H9 (cell line): ENCODE data around the gene FGFR3. TPM values are rescaled to one million over a fixed set of nuclear protein-coding genes. Genes with fewer than 3 reads are reported as not detected.
A peak's percentile ranks its signal among the peaks of the same experiment; 100 is the strongest.

Experiments
- DNase-seq: peaks from one replicate; pipeline ENCODE4 v3.0.0-alpha.2; 2017
- H2AFZ ChIP-seq: one replicate; pipeline ENCODE4 v1.6.1; 2013; ENCODE audit warnings: mild to moderate bottlenecking, low read length, control low read depth, moderate library complexity
- H2AK5ac ChIP-seq: 2 replicates; pipeline ENCODE4 v1.6.1; 2013; ENCODE audit warnings: low read length, control low read depth, mixed read lengths; ENCODE audit not compliant: insufficient read length
- H2BK120ac ChIP-seq: one replicate; pipeline ENCODE4 v1.6.1; 2013; ENCODE audit warnings: low read depth, mild to moderate bottlenecking, low read length, control low read depth, inconsistent platforms; ENCODE audit not compliant: poor library complexity, severe bottlenecking
- H2BK12ac ChIP-seq: 2 replicates; pipeline ENCODE4 v1.6.1; 2013; ENCODE audit warnings: low read length, control low read depth, mixed read lengths, low read depth; ENCODE audit not compliant: insufficient read length
- H2BK15ac ChIP-seq: 2 replicates; pipeline ENCODE4 v1.6.1; 2013; ENCODE audit warnings: low read depth, low read length, control low read depth
- H2BK20ac ChIP-seq: one replicate; pipeline ENCODE4 v1.6.1; 2013; ENCODE audit warnings: low read depth, mild to moderate bottlenecking, low read length, control low read depth, inconsistent platforms; ENCODE audit not compliant: poor library complexity, severe bottlenecking
- H2BK5ac ChIP-seq: 2 replicates; pipeline ENCODE4 v1.6.1; 2013; ENCODE audit warnings: low read length, control low read depth, mixed read lengths; ENCODE audit not compliant: insufficient read length
- H3K14ac ChIP-seq: 2 replicates; pipeline ENCODE4 v1.6.1; 2013; ENCODE audit warnings: low read length, control low read depth; ENCODE audit not compliant: insufficient read depth
- H3K18ac ChIP-seq: 2 replicates; pipeline ENCODE4 v1.6.1; 2013; ENCODE audit warnings: low read depth, mild to moderate bottlenecking, mixed read lengths, low read length, control low read depth; ENCODE audit not compliant: insufficient read length
- H3K23ac ChIP-seq: 2 replicates; pipeline ENCODE4 v1.6.1; 2013; ENCODE audit warnings: low read length, control low read depth, mixed read lengths, low read depth; ENCODE audit not compliant: insufficient read length
- H3K23me2 ChIP-seq: 2 replicates; pipeline ENCODE4 v1.6.1; 2013; ENCODE audit warnings: low read depth, mild to moderate bottlenecking, mixed read lengths, low read length, control low read depth; ENCODE audit not compliant: insufficient read length, poor library complexity, severe bottlenecking
- H3K27ac ChIP-seq: 2 replicates; pipeline ENCODE4 v1.5.1; 2013; ENCODE audit warnings: low read length, control low read depth, mixed read lengths, low read depth; ENCODE audit not compliant: insufficient read length
- H3K27me3 ChIP-seq: 2 replicates; pipeline ENCODE4 v1.6.1; 2013; ENCODE audit warnings: low read length, control low read depth, inconsistent platforms; ENCODE audit not compliant: insufficient read depth
- H3K4ac ChIP-seq: 2 replicates; pipeline ENCODE4 v1.6.1; 2013; ENCODE audit warnings: low read depth, mild to moderate bottlenecking, control low read depth, inconsistent platforms, low read length, moderate library complexity
- H3K4me1 ChIP-seq: 2 replicates; pipeline ENCODE4 v1.6.1; 2013; ENCODE audit warnings: low read length, control low read depth, inconsistent platforms; ENCODE audit not compliant: insufficient read depth
- H3K4me2 ChIP-seq: 2 replicates; pipeline ENCODE4 v1.6.1; 2013; ENCODE audit warnings: low read length, control low read depth, mixed read lengths; ENCODE audit not compliant: insufficient read length, insufficient read depth
- H3K56ac ChIP-seq: 2 replicates; pipeline ENCODE4 v1.6.1; 2013; ENCODE audit warnings: low read depth, mild to moderate bottlenecking, mixed read lengths, low read length, control low read depth; ENCODE audit not compliant: insufficient read length
- H3K79me1 ChIP-seq: 2 replicates; pipeline ENCODE4 v1.6.1; 2013; ENCODE audit warnings: low read depth, mild to moderate bottlenecking, moderate library complexity, low read length, control low read depth, inconsistent platforms; ENCODE audit not compliant: insufficient read depth, poor library complexity, severe bottlenecking
- H3K79me2 ChIP-seq: 2 replicates; pipeline ENCODE4 v1.6.1; 2013; ENCODE audit warnings: low read length, control low read depth, inconsistent platforms; ENCODE audit not compliant: insufficient read depth
- H3K9ac ChIP-seq: 2 replicates; pipeline ENCODE4 v1.6.1; 2013; ENCODE audit warnings: low read length, control low read depth, mixed read lengths; ENCODE audit not compliant: insufficient read length; ENCODE audit errors: extremely low read depth
- H3K9me3 ChIP-seq: one replicate; pipeline ENCODE4 v1.6.1; 2013; ENCODE audit warnings: low read depth, low read length, inconsistent platforms; ENCODE audit not compliant: control insufficient read depth
- H3T11ph ChIP-seq: one replicate; pipeline ENCODE4 v1.6.1; 2013; ENCODE audit warnings: mild to moderate bottlenecking, low read length, control low read depth, inconsistent platforms
- H4K20me1 ChIP-seq: one replicate; pipeline ENCODE4 v1.6.1; 2013; ENCODE audit not compliant: control insufficient read depth, insufficient read length, insufficient read depth
- H4K5ac ChIP-seq: 2 replicates; pipeline ENCODE4 v1.6.1; 2013; ENCODE audit warnings: low read depth, mild to moderate bottlenecking, mixed read lengths, low read length, control low read depth; ENCODE audit not compliant: insufficient read length
- H4K8ac ChIP-seq: replicated peaks from 2 replicates; pipeline ENCODE4 v1.6.1; 2013; ENCODE audit warnings: low read length, control low read depth, mixed read lengths, low read depth; ENCODE audit not compliant: insufficient read length
- H4K91ac ChIP-seq: 2 replicates; pipeline ENCODE4 v1.6.1; 2013; ENCODE audit warnings: low read depth, mild to moderate bottlenecking, moderate library complexity, mixed read lengths, low read length, control low read depth; ENCODE audit not compliant: insufficient read length
- H3K27ac Mint-ChIP-seq, 3 experiments: 2 replicates in 2 of 3; 3 replicates in 1 of 3; pipeline ENCODE4 v1.8.0; 2020 to 2021; ENCODE audit warnings: mixed read lengths in 3 of 3, mild to moderate bottlenecking in 1 of 3, moderate library complexity in 1 of 3
- H3K27me3 Mint-ChIP-seq: 2 replicates; pipeline ENCODE4 v1.8.0; 2021; ENCODE audit warnings: low read depth, mild to moderate bottlenecking, moderate library complexity, mixed read lengths
- H3K36me3 Mint-ChIP-seq, 3 experiments: 2 replicates in 2 of 3; 3 replicates in 1 of 3; pipeline ENCODE4 v1.8.0; 2020 to 2021; ENCODE audit warnings: low read depth in 3 of 3, mixed read lengths in 3 of 3; ENCODE audit not compliant: insufficient read depth in 1 of 3
- H3K4me1 Mint-ChIP-seq, 2 experiments: 2 replicates each; pipeline ENCODE4 v1.8.0; 2020; ENCODE audit warnings: mixed read lengths in 2 of 2
- H3K4me3 Mint-ChIP-seq, 2 experiments: 2 replicates in 1 of 2; 3 replicates in 1 of 2; pipeline ENCODE4 v1.8.0; 2020 to 2021; ENCODE audit warnings: mild to moderate bottlenecking in 2 of 2, mixed read lengths in 2 of 2, moderate library complexity in 1 of 2
- H3K9me3 Mint-ChIP-seq, 2 experiments: 2 replicates in 1 of 2; 3 replicates in 1 of 2; pipeline ENCODE4 v1.8.0; 2020; ENCODE audit warnings: mild to moderate bottlenecking in 2 of 2, mixed read lengths in 2 of 2, moderate library complexity in 1 of 2
- CTCF ChIP-seq: fragments of 200-600 bp; sonication (generic); conservative IDR thresholded peaks from 3 replicates; pipeline ENCODE4 v1.8.0; 2021; ENCODE audit warnings: antibody characterized with exemption, mild to moderate bottlenecking
- WGBS: extraction: QIAGEN DNeasy Blood & Tissue Kit; methylation state at CpG from one replicate; pipeline ENCODE4 v1.1.7; 2013; ENCODE audit warnings: missing lambda C conversion rate, low lambda C conversion rate, mixed read lengths; ENCODE audit not compliant: insufficient read length; ENCODE audit errors: extremely low coverage; 5-methylcytosine and 5-hydroxymethylcytosine counted together
- total RNA-seq: library from RNA; stranded (reverse); gene quantifications from 2 replicates; pipeline ENCODE4 v1.2.1, GENCODE V29; 2021

The FGFR3 gene
- total RNA-seq, 1 experiment from 2014 or later: 75.7 TPM

- Histone ChIP-seq H3K4me2 (no peak overlapping the region), H3K14ac (no peak overlapping the region), H3K9me3 (no peaks in the 10 kb centered on the region), H2BK12ac (no peak overlapping the region), H4K5ac (no peak overlapping the region), H3K4me1 (no peaks in the 10 kb centered on the region), H4K20me1 (no peaks in the 10 kb centered on the region), H3T11ph (no peak overlapping the region), H3K23me2 (no peaks in the 10 kb centered on the region), H3K79me1 (no peaks in the 10 kb centered on the region), H4K91ac (no peak overlapping the region), H3K56ac (no peak overlapping the region), H2BK15ac (no peak overlapping the region), H2BK20ac (no peak overlapping the region), H3K9ac (no peak overlapping the region), H3K27ac (no peak overlapping the region), H4K8ac (no peak overlapping the region), H2BK5ac (no peak overlapping the region), H3K79me2 (no peaks in the 10 kb centered on the region), H3K23ac (no peak overlapping the region), H2AFZ (no peak overlapping the region), H3K18ac (no peak overlapping the region), H2BK120ac (no peak overlapping the region), H3K4ac (no peak overlapping the region), H2AK5ac (no peak overlapping the region), H3K27me3 (no peaks in the 10 kb centered on the region)
- WGBS: no CpG with 5 or more reads among the region's 15 CpGs
- Mint-ChIP-seq H3K9me3 (no peaks in the 10 kb centered on the region), H3K4me1 (0 out of 4 replicates have a peak, but pooled peaks cover 0 to 3% of the 10 kb centered on the region in 2 experiments), H3K4me3 (no peak overlapping the region), H3K27ac (peak overlapping the region in 1 of 3 experiments; percentile 89; a peak in 2 of 7 replicates), H3K27me3 (no peaks in the 10 kb centered on the region), H3K36me3 (peaks cover 8 to 21% (median 16%) of the 10 kb centered on the region in 3 experiments; a peak in 6 of 7 replicates)
- peak; percentile 93 for DNase-seq
- peak; percentile 97 for TF ChIP-seq CTCF
Measured at GRCh38 chr4:1809754-1810502, 16.8 kb downstream of the FGFR3 start.
